ENCODE results near the gene GOSR2. TPM values are rescaled to one million over a fixed set of nuclear protein-coding genes. Genes with fewer than 3 reads are reported as not detected.

Gene GOSR2
- total and polyA plus RNA-seq, 2 of the 8 experiments (the other 6 are each of a cell fraction or from before 2014, with no cell fraction given) = 28.2 to 36.2 TPM

DNA sequence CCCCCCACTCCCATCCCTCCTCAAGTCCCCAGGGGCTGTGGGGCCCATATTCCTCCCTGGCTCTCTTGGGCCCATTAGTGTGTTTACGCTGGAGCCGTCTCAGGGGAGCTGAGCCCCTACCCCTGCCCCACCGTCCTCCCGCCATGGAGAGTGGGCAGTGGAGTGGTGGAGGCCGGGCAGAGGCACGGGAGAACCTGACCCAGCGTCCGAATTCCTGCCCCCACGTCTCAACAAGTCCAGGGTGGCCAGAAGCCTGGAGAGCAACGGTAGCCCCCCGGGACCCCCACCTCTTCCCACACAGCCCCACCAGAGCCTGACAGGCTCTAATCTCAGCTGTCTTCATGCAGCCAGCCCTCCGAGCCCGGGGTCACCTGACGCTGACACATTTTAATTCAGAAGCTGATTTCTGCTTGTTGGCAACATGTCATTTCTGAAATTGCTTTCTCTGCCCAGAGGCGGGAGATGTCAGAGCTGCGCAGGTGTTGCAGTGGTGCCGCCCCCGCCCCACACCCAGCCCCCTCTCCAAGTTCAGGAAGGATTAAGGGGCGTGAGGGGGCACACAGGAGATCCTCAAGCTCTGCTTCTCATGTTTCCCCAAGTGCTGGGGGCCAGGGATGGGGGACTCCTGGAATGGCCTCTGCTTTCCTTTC is 39.0 kb upstream of the GOSR2 start (continued):
- TF ChIP-seq SIN3A (conservative IDR thresholded peaks at IDR 0.05 in 1 of 2, IDR thresholded peaks at IDR 0.05 in 1 of 2; ENCODE audit: low read depth in 1 of 2, low read length in 2 of 2) (no peak), YY1 (IDR thresholded peaks at IDR 0.05; ENCODE audit: low read depth, low read length) (no peak), KDM4A (IDR thresholded peaks at IDR 0.05; ENCODE audit: low read depth, low read length, severe bottlenecking) (no peak)
